ENCODE data around the gene MAPK8IP3.
A peak's percentile ranks its signal among the peaks of the same experiment; 100 is the strongest.

MAPK8IP3 gene

GRCh38 chr16:1775006-1775845 lies 69.2 kb downstream of the MAPK8IP3 start:
- no peak for DNase-seq

GRCh38 chr16:1775846-1776671 lies 70.1 kb downstream of the MAPK8IP3 start:
- DNase-seq, result no peak

GRCh38 chr16:1776672-1776955 lies 70.6 kb downstream of the MAPK8IP3 start:
- no peak for DNase-seq

GRCh38 chr16:1776991-1777374 lies 71.0 kb downstream of the MAPK8IP3 start:
- DNase-seq, result no peak

GRCh38 chr16:1777375-1778199 lies 71.6 kb downstream of the MAPK8IP3 start:
- DNase-seq, result no peak

GRCh38 chr16:1778200-1779179 lies 72.5 kb downstream of the MAPK8IP3 start:
- no peak for DNase-seq

GRCh38 chr16:1779234-1779701 lies 73.3 kb downstream of the MAPK8IP3 start:
- DNase-seq, result no peak

GRCh38 chr16:1779741-1780676 lies 74.0 kb downstream of the MAPK8IP3 start:
- DNase-seq, result no peak

- no peak for DNase-seq
Measured at GRCh38 chr16:1780677-1781072, 74.7 kb downstream of the MAPK8IP3 start.

- DNase-seq, result no peak
Measured at GRCh38 chr16:1781254-1781653, 75.3 kb downstream of the MAPK8IP3 start.

GRCh38 chr16:1781758-1782407 lies 75.9 kb downstream of the MAPK8IP3 start:
- no peak for DNase-seq

GRCh38 chr16:1782408-1783264 lies 76.6 kb downstream of the MAPK8IP3 start, which contains the start of the genes NUBP2 and SPSB3:
Gene NUBP2 (plus strand): TSS chr16:1782960. CDS start chr16:1783021, 61 bp downstream.
Gene SPSB3 (minus strand): TSS chr16:1782571. CDS start chr16:1781483, 1,088 bp downstream.
- DNase-seq, result peak; percentile 89

- DNase-seq, result no peak
Measured at GRCh38 chr16:1784977-1785845, 79.2 kb downstream of the MAPK8IP3 start.

- no peak for DNase-seq
Measured at GRCh38 chr16:1785846-1786170, 79.8 kb downstream of the MAPK8IP3 start.

GRCh38 chr16:1786242-1787055 lies 80.5 kb downstream of the MAPK8IP3 start:
- DNase-seq, result no peak

GRCh38 chr16:1787056-1787321 lies 81.0 kb downstream of the MAPK8IP3 start:
- no peak for DNase-seq

GRCh38 chr16:1787322-1788094 lies 81.5 kb downstream of the MAPK8IP3 start:
- DNase-seq, result no peak
